Cerebellar nuclear complex (tissue), 1 donor: Measurements from ENCODE around the gene PDE4B.

Experiments used
- DNase-seq, 2 experiments: peaks; one replicate each; lab custom pipeline; 2025; lab: John Stamatoyannopoulos, UW

The PDE4B gene

GRCh38 chr1:66262208-66262963, 469.7 kb downstream of the PDE4B start:
- no peak for DNase-seq

DNA sequence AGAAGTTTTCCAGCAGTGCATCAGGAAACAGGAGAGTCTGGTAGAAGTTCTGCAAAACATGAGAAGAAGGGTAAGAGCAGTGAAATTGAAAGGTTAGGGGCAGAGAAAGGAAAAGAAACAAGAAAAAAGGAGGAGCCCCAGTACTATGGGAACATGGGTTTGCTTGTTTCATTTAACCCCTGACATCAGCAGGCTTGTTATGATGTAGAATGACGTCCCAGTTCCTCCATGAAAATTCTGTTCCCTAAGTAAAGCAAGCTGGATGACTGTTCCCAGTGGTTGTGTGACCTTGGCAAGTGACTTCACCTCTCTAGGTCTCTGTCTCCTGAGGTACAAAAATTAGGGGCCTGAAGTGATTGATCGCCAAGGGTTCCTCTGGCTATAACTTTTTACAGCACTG, 472.6 kb downstream of the PDE4B start:
- no peak for DNase-seq

DNA sequence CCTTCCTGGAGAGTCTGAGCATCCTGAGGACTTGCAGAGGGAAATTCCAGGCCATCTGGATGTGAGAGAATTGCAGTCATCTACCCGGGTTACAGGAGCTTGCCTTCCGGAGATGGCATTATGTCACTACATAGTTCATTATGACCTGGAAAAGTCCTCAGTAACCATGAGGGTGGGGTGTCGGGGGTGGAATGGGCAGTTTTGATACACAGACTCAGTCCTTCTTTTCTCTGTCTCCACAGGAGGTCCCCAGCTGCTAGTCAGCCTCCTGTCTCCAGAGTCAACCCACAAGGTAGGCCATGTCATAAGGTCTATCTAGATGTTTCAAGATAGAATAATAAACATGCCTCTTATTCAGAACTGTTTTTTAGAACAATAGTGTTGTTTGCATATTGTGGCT, 473.1 kb downstream of the PDE4B start:
- no peak for DNase-seq

- no peak for DNase-seq
Observed at GRCh38 chr1:66266350-66266749, 473.7 kb downstream of the PDE4B start.

GRCh38 chr1:66266756-66267155, 474.1 kb downstream of the PDE4B start:
- DNase-seq, result no peak

DNA sequence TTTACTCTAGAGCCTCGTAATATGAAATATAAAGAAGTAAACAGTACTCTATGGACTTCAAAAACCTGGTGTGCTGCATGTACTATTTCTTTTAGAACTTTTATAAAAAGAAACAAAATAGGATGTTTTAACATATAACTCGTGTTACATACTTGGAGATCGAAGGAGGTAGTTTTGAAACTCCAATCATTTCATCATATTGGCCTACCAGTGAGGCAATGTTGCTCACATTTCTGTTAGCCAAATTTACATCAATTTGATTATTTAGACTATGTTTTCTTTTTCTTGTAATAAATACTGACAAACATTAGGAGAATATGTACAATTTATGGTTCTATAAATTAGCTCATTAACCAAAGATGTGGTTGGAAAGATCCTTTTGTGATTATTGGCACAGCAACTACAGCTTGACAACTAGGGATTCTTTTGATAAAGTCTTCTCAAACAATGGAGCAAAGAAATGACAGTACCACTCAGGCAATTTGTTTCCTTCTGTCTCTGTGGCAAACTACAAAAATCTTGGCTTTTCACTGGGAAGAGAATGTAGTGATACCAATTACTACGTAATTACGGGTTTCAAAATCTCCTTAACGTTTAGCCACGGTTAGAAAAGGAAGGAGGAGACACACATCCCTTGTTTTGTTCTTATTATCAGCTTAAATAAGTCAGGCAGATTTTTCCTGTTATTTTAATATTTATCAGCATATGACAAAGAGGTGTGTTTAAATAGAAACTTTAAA, 474.7 kb downstream of the PDE4B start:
- DNase-seq, result no peak

GRCh38 chr1:66269222-66269621, 476.5 kb downstream of the PDE4B start:
- no peak for DNase-seq

DNA sequence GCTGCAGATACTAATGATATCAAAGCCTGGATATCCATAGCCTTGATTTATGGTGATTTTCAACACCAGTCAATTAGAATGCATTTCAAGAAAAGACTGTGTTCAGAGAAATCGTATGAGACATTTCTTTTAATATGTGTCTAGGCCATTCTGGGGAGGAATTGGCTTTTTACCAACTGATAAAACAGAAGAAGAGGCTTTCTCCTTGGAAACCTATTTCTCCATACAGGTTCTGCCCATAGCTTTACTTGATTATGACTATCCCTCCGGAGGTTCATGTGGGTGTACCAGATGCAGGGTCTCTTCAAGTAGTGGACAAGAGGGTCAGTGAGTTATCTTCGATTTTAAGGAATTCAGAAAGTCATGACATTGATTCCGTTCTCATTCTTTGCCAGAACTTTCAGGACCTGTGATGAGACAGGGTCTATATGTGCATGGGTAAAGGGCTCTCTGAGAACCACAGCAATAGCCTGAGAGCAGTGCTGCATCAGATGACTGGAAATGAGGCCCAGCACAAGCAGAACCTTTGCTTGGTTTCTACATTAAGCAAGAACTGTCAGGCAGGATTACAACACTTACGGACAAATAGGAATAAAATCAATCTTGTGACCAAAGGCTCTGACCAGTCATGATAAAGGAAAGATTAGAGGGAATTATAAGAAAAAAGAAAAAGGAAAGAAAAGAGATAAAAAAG, 477.6 kb downstream of the PDE4B start:
- DNase-seq, result no peak

DNA sequence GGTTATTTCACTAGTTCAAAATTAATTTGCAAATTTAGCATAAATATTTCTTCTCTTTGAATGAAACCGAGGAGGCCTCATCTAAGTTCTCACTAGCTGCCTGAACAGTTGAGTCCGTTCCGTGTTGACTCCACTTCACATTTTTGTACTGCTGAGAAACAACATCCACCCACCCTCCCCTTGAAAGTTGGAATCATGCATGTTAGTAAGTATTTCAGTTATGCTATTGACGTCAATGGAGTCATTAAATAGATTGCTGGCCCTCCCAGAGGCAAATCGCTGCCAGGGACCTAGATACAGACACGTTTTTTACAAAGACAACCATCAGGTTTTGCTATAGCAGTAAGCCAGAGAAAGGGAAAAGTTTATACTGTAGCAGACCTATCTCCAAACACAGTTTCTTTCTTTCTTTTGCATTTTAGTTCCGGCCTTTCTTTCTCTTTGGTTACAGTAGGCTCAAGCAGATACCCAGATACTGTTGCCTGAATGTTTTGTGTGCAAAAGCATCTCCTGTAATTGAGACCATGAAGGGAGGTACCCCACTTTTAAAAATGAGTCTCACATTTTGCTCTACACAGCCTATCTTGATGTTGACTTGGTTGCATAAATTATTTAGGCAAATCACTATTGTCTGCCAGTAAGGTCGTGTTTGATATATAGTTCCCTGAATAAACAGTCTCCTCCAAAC, 478.7 kb downstream of the PDE4B start:
- no peak for DNase-seq

- no peak for DNase-seq
Observed at GRCh38 chr1:66271904-66272254, 479.2 kb downstream of the PDE4B start.

GRCh38 chr1:66273656-66274055, 481.0 kb downstream of the PDE4B start:
- no peak for DNase-seq

DNA sequence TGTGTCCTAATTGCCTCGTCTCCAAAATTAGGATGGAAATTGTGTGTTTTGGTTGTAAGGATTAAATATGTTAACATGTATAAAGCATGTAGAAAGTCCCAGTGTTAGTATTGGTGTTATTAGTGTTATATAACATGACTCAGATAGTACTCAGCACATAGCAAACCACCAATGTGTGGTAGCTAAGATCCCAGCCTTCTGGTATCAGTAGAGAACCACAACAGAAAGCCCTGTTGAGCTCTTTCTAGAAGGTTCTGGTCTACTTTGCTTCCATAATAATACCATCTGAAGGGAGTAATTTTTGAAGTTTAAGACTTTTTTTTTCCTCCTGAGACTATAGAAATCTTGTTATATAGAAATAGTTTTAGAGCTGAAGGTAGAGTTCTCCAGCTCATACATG, 481.9 kb downstream of the PDE4B start:
- no peak for DNase-seq

DNA sequence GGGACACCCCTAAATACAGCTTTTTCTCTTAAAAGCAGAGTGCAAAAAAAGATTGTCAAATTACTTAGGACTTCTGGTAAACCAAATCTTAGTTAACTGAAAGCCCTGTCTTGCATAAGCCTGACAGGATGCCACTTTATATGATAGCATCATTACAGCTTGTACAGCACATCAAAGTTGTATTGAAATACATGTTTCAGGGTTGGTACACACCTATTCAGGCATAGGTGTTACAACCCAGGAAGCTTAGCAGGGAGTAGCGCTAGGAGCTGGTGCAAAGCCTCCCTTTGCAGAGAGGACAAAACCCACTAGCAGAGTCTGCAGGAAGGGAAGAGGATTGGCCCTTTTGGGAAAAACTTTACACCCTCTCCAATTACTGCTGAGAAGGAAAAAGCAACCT, 482.4 kb downstream of the PDE4B start:
- DNase-seq, result no peak

- no peak for DNase-seq
Observed at GRCh38 chr1:66275601-66276023, 482.9 kb downstream of the PDE4B start.

- DNase-seq, result no peak
Observed at GRCh38 chr1:66276218-66276617, 483.5 kb downstream of the PDE4B start.

DNA sequence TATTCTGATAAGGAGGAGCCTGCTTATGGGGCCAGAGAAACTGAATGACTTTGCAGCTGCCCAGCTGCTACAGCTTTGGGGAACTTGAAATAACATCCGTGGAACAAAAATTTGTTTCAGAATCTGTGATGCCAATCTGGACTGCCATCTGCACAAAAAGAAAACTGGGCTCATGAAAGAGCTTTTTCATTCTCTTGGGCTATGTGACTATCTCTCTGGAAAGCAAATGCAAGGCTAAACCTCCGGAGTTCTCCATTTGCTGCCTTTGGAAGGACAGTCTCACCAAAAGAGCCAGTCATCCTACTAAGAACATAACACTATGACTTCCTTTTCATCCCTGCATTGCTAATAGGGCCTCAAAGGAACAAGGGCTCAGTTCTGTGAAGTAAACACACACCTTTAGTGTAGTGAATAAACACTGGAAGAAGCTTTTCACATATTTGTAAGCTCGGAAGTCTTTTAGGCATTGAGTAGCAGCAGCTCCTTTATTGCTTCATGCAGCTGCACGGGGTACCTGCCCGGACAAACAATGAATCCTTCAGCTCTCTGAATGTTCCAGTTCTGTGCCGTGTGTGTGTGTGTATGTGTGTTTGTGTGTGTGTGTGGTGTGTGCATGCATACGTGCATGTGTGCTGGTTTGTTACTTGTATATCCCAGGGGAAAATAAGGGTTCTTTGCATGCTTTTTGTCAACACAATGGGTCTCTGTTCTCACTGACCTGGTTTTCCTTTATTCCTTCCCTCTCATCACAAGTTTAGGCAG, 485.7 kb downstream of the PDE4B start:
- DNase-seq, result no peak

- DNase-seq, result no peak
Observed at GRCh38 chr1:66281808-66282207, 489.1 kb downstream of the PDE4B start.

- no peak for DNase-seq
Observed at GRCh38 chr1:66282343-66282852, 489.7 kb downstream of the PDE4B start.

GRCh38 chr1:66282891-66283621, 490.4 kb downstream of the PDE4B start:
- DNase-seq, result no peak

DNA sequence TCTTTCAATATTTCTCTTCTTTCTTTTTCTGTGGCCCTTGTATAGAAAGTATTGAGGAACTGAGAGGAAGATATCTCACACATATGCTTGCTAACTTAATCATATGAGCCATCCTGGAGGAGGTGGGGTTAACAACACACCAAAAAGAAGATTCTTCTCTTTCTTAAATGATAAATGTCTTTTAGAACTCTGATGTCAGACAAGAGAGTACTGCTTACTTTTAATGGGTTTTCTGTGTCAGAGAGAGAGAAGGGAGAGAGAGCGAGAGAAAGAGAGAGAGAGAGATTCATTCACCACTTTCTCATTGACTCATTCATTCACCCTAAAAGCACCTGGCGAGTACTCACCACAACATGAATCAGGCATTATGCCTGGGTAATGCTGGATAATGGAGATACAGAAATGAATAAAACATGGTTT, 490.9 kb downstream of the PDE4B start:
- no peak for DNase-seq

DNA sequence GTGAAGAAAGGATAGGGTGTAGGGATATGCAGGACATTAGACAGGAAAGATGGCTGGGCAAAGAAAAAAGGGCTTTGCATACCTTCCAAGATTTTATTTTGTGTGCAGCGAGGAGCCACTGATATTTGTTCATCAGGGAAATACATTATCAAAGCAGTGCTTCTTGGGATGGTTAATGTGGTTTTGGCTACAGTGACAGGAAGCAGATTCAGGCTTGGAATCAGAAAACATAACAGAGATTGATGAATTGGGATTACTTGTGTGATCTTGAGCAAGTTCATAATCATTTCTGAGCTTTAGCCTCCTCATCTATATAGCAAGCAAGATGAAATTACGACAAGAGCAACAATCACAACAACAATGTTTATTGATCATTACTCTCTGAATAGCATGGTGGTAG, 492.1 kb downstream of the PDE4B start:
- DNase-seq, result no peak
